GM21381 (cell line): ENCODE measurements around the gene CCR7.

ENCODE experiments used
- ATAC-seq: cut with Tn5 transposase; IDR thresholded peaks from one replicate; pipeline ENCODE4 v1.9.1; 2021; ENCODE audit warnings: mild to moderate bottlenecking, moderate library complexity; ENCODE audit not compliant: unreplicated experiment

Gene CCR7

GRCh38 chr17:40564883-40565768 is at the start of gene CCR7:
CCR7 (minus strand) TSS chr17:40565472; CDS start chr17:40565409, 63 bp downstream.
- ATAC-seq = no peak

- ATAC-seq = peak; percentile 11
Measured at GRCh38 chr17:40614431-40615067, 49.3 kb upstream of the CCR7 start.

GRCh38 chr17:40613467-40614154 is 48.3 kb upstream of the CCR7 start:
- ATAC-seq = no peak

GRCh38 chr17:40612599-40613244 is 47.5 kb upstream of the CCR7 start:
- ATAC-seq = no peak

- no peak for ATAC-seq
Measured at GRCh38 chr17:40611840-40612474, 46.7 kb upstream of the CCR7 start.

GRCh38 chr17:40610359-40610758 is 45.1 kb upstream of the CCR7 start:
- ATAC-seq = no peak

- ATAC-seq = no peak
Measured at GRCh38 chr17:40608061-40608581, 42.8 kb upstream of the CCR7 start.

- no peak for ATAC-seq
Measured at GRCh38 chr17:40607641-40608040, 42.4 kb upstream of the CCR7 start.

GRCh38 chr17:40606548-40607353 is 41.5 kb upstream of the CCR7 start:
- ATAC-seq = no peak

- ATAC-seq = no peak
Measured at GRCh38 chr17:40605306-40605705, 40.0 kb upstream of the CCR7 start.

GRCh38 chr17:40604327-40605080 is 39.2 kb upstream of the CCR7 start:
- ATAC-seq = no peak

- no peak for ATAC-seq
Measured at GRCh38 chr17:40602445-40603443, 37.5 kb upstream of the CCR7 start.

GRCh38 chr17:40600486-40601046 is 35.3 kb upstream of the CCR7 start:
- no peak for ATAC-seq

- no peak for ATAC-seq
Measured at GRCh38 chr17:40599468-40599763, 34.1 kb upstream of the CCR7 start.

GRCh38 chr17:40598619-40599467 is 33.6 kb upstream of the CCR7 start:
- ATAC-seq = peak; percentile 61

- ATAC-seq = no peak
Measured at GRCh38 chr17:40598301-40598618, 33.0 kb upstream of the CCR7 start.
